HG03103 (cell line): Measurements from ENCODE around the gene FGF11.

Experiments used
- ATAC-seq: cut with Tn5 transposase; IDR thresholded peaks from one replicate; pipeline ENCODE4 v1.9.1; 2021; ENCODE audit warnings: low read depth; ENCODE audit not compliant: unreplicated experiment

The FGF11 gene

GRCh38 chr17:7427549-7427948 is 11.8 kb upstream of the FGF11 start:
- ATAC-seq: no peak

- no peak for ATAC-seq
Observed at GRCh38 chr17:7428557-7428956, 10.8 kb upstream of the FGF11 start, which contains the start of gene SPEM3. SPEM3 (plus strand) TSS chr17:7428857; CDS start chr17:7428903, 46 bp downstream.

GRCh38 chr17:7429722-7430121 is 9.6 kb upstream of the FGF11 start:
- no peak for ATAC-seq

- ATAC-seq: no peak
Observed at GRCh38 chr17:7431231-7431630, 8.1 kb upstream of the FGF11 start.

- ATAC-seq: no peak
Observed at GRCh38 chr17:7432296-7432695, 7.0 kb upstream of the FGF11 start.

- peak; percentile 10 for ATAC-seq
Observed at GRCh38 chr17:7435676-7436555, 3.4 kb upstream of the FGF11 start.

GRCh38 chr17:7436556-7437368 is 2.5 kb upstream of the FGF11 start:
- ATAC-seq: no peak

- ATAC-seq: no peak
Observed at GRCh38 chr17:7437369-7437863, 1.9 kb upstream of the FGF11 start.

GRCh38 chr17:7437950-7438614 is 1.2 kb upstream of the FGF11 start:
- ATAC-seq: no peak

- ATAC-seq: no peak
Observed at GRCh38 chr17:7438656-7439460, 454 bp upstream of the FGF11 start.

GRCh38 chr17:7440113-7440833 is 961 bp downstream of the FGF11 start:
- no peak for ATAC-seq

- no peak for ATAC-seq
Observed at GRCh38 chr17:7440834-7441195, 1.5 kb downstream of the FGF11 start.

- ATAC-seq: no peak
Observed at GRCh38 chr17:7441266-7441665, 2.0 kb downstream of the FGF11 start.

- ATAC-seq: no peak
Observed at GRCh38 chr17:7442142-7442541, 2.8 kb downstream of the FGF11 start.

GRCh38 chr17:7443499-7444485 is 4.5 kb downstream of the FGF11 start:
- no peak for ATAC-seq

GRCh38 chr17:7444682-7445618 is 5.6 kb downstream of the FGF11 start, which contains the start of gene CHRNB1:
CHRNB1 (plus strand) TSS chr17:7445061; CDS start chr17:7445128, 67 bp downstream.
- ATAC-seq: no peak

- ATAC-seq: no peak
Observed at GRCh38 chr17:7445619-7445968, 6.3 kb downstream of the FGF11 start.
